H9 (cell line): ENCODE results near the gene PLBD1. TPM values are rescaled to one million over a fixed set of nuclear protein-coding genes. Genes with fewer than 3 reads are reported as not detected.

Experiments
- DNase-seq: peaks from one replicate; pipeline ENCODE4 v3.0.0-alpha.2; 2017
- H2AFZ ChIP-seq: one replicate; pipeline ENCODE4 v1.6.1; 2013; ENCODE audit warnings: mild to moderate bottlenecking, low read length, control low read depth, moderate library complexity
- H2AK5ac ChIP-seq: 2 replicates; pipeline ENCODE4 v1.6.1; 2013; ENCODE audit warnings: low read length, control low read depth, mixed read lengths; ENCODE audit not compliant: insufficient read length
- H2BK120ac ChIP-seq: one replicate; pipeline ENCODE4 v1.6.1; 2013; ENCODE audit warnings: low read depth, mild to moderate bottlenecking, low read length, control low read depth, inconsistent platforms; ENCODE audit not compliant: poor library complexity, severe bottlenecking
- H2BK12ac ChIP-seq: 2 replicates; pipeline ENCODE4 v1.6.1; 2013; ENCODE audit warnings: low read length, control low read depth, mixed read lengths, low read depth; ENCODE audit not compliant: insufficient read length
- H2BK15ac ChIP-seq: 2 replicates; pipeline ENCODE4 v1.6.1; 2013; ENCODE audit warnings: low read depth, low read length, control low read depth
- H2BK20ac ChIP-seq: one replicate; pipeline ENCODE4 v1.6.1; 2013; ENCODE audit warnings: low read depth, mild to moderate bottlenecking, low read length, control low read depth, inconsistent platforms; ENCODE audit not compliant: poor library complexity, severe bottlenecking
- H2BK5ac ChIP-seq: 2 replicates; pipeline ENCODE4 v1.6.1; 2013; ENCODE audit warnings: low read length, control low read depth, mixed read lengths; ENCODE audit not compliant: insufficient read length
- H3K14ac ChIP-seq: 2 replicates; pipeline ENCODE4 v1.6.1; 2013; ENCODE audit warnings: low read length, control low read depth; ENCODE audit not compliant: insufficient read depth
- H3K18ac ChIP-seq: 2 replicates; pipeline ENCODE4 v1.6.1; 2013; ENCODE audit warnings: low read depth, mild to moderate bottlenecking, mixed read lengths, low read length, control low read depth; ENCODE audit not compliant: insufficient read length
- H3K23ac ChIP-seq: 2 replicates; pipeline ENCODE4 v1.6.1; 2013; ENCODE audit warnings: low read length, control low read depth, mixed read lengths, low read depth; ENCODE audit not compliant: insufficient read length
- H3K23me2 ChIP-seq: 2 replicates; pipeline ENCODE4 v1.6.1; 2013; ENCODE audit warnings: low read depth, mild to moderate bottlenecking, mixed read lengths, low read length, control low read depth; ENCODE audit not compliant: insufficient read length, poor library complexity, severe bottlenecking
- H3K27ac ChIP-seq: 2 replicates; pipeline ENCODE4 v1.5.1; 2013; ENCODE audit warnings: low read length, control low read depth, mixed read lengths, low read depth; ENCODE audit not compliant: insufficient read length
- H3K27me3 ChIP-seq: 2 replicates; pipeline ENCODE4 v1.6.1; 2013; ENCODE audit warnings: low read length, control low read depth, inconsistent platforms; ENCODE audit not compliant: insufficient read depth
- H3K4ac ChIP-seq: 2 replicates; pipeline ENCODE4 v1.6.1; 2013; ENCODE audit warnings: low read depth, mild to moderate bottlenecking, control low read depth, inconsistent platforms, low read length, moderate library complexity
- H3K4me1 ChIP-seq: 2 replicates; pipeline ENCODE4 v1.6.1; 2013; ENCODE audit warnings: low read length, control low read depth, inconsistent platforms; ENCODE audit not compliant: insufficient read depth
- H3K4me2 ChIP-seq: 2 replicates; pipeline ENCODE4 v1.6.1; 2013; ENCODE audit warnings: low read length, control low read depth, mixed read lengths; ENCODE audit not compliant: insufficient read length, insufficient read depth
- H3K56ac ChIP-seq: 2 replicates; pipeline ENCODE4 v1.6.1; 2013; ENCODE audit warnings: low read depth, mild to moderate bottlenecking, mixed read lengths, low read length, control low read depth; ENCODE audit not compliant: insufficient read length
- H3K79me1 ChIP-seq: 2 replicates; pipeline ENCODE4 v1.6.1; 2013; ENCODE audit warnings: low read depth, mild to moderate bottlenecking, moderate library complexity, low read length, control low read depth, inconsistent platforms; ENCODE audit not compliant: insufficient read depth, poor library complexity, severe bottlenecking
- H3K79me2 ChIP-seq: 2 replicates; pipeline ENCODE4 v1.6.1; 2013; ENCODE audit warnings: low read length, control low read depth, inconsistent platforms; ENCODE audit not compliant: insufficient read depth
- H3K9ac ChIP-seq: 2 replicates; pipeline ENCODE4 v1.6.1; 2013; ENCODE audit warnings: low read length, control low read depth, mixed read lengths; ENCODE audit not compliant: insufficient read length; ENCODE audit errors: extremely low read depth
- H3K9me3 ChIP-seq: one replicate; pipeline ENCODE4 v1.6.1; 2013; ENCODE audit warnings: low read depth, low read length, inconsistent platforms; ENCODE audit not compliant: control insufficient read depth
- H3T11ph ChIP-seq: one replicate; pipeline ENCODE4 v1.6.1; 2013; ENCODE audit warnings: mild to moderate bottlenecking, low read length, control low read depth, inconsistent platforms
- H4K20me1 ChIP-seq: one replicate; pipeline ENCODE4 v1.6.1; 2013; ENCODE audit not compliant: control insufficient read depth, insufficient read length, insufficient read depth
- H4K5ac ChIP-seq: 2 replicates; pipeline ENCODE4 v1.6.1; 2013; ENCODE audit warnings: low read depth, mild to moderate bottlenecking, mixed read lengths, low read length, control low read depth; ENCODE audit not compliant: insufficient read length
- H4K8ac ChIP-seq: replicated peaks from 2 replicates; pipeline ENCODE4 v1.6.1; 2013; ENCODE audit warnings: low read length, control low read depth, mixed read lengths, low read depth; ENCODE audit not compliant: insufficient read length
- H4K91ac ChIP-seq: 2 replicates; pipeline ENCODE4 v1.6.1; 2013; ENCODE audit warnings: low read depth, mild to moderate bottlenecking, moderate library complexity, mixed read lengths, low read length, control low read depth; ENCODE audit not compliant: insufficient read length
- H3K27ac Mint-ChIP-seq, 3 experiments: 2 replicates in 2 of 3; 3 replicates in 1 of 3; pipeline ENCODE4 v1.8.0; 2020 to 2021; ENCODE audit warnings: mixed read lengths in 3 of 3, mild to moderate bottlenecking in 1 of 3, moderate library complexity in 1 of 3
- H3K27me3 Mint-ChIP-seq: 2 replicates; pipeline ENCODE4 v1.8.0; 2021; ENCODE audit warnings: low read depth, mild to moderate bottlenecking, moderate library complexity, mixed read lengths
- H3K36me3 Mint-ChIP-seq, 3 experiments: 2 replicates in 2 of 3; 3 replicates in 1 of 3; pipeline ENCODE4 v1.8.0; 2020 to 2021; ENCODE audit warnings: low read depth in 3 of 3, mixed read lengths in 3 of 3; ENCODE audit not compliant: insufficient read depth in 1 of 3
- H3K4me1 Mint-ChIP-seq, 2 experiments: 2 replicates each; pipeline ENCODE4 v1.8.0; 2020; ENCODE audit warnings: mixed read lengths in 2 of 2
- H3K4me3 Mint-ChIP-seq, 2 experiments: 2 replicates in 1 of 2; 3 replicates in 1 of 2; pipeline ENCODE4 v1.8.0; 2020 to 2021; ENCODE audit warnings: mild to moderate bottlenecking in 2 of 2, mixed read lengths in 2 of 2, moderate library complexity in 1 of 2
- H3K9me3 Mint-ChIP-seq, 2 experiments: 2 replicates in 1 of 2; 3 replicates in 1 of 2; pipeline ENCODE4 v1.8.0; 2020; ENCODE audit warnings: mild to moderate bottlenecking in 2 of 2, mixed read lengths in 2 of 2, moderate library complexity in 1 of 2
- CTCF ChIP-seq: fragments of 200-600 bp; sonication (generic); conservative IDR thresholded peaks from 3 replicates; pipeline ENCODE4 v1.8.0; 2021; ENCODE audit warnings: antibody characterized with exemption, mild to moderate bottlenecking
- WGBS: extraction: QIAGEN DNeasy Blood & Tissue Kit; methylation state at CpG from one replicate; pipeline ENCODE4 v1.1.7; 2013; ENCODE audit warnings: missing lambda C conversion rate, low lambda C conversion rate, mixed read lengths; ENCODE audit not compliant: insufficient read length; ENCODE audit errors: extremely low coverage; 5-methylcytosine and 5-hydroxymethylcytosine counted together
- total RNA-seq: library from RNA; stranded (reverse); gene quantifications from 2 replicates; pipeline ENCODE4 v1.2.1, GENCODE V29; 2021

Gene PLBD1
- total RNA-seq, 1 experiment from 2014 or later: 15.5 TPM

GRCh38 chr12:14575585-14575984 is 7.9 kb upstream of the PLBD1 start:
- Histone ChIP-seq H3T11ph (no peak overlapping the region), H3K4me1 (peaks cover 2% of the 10 kb centered on the region; the same call in 1 of the 2 replicates), H3K79me1 (no peaks in the 10 kb centered on the region), H3K23ac (no peak overlapping the region), H2BK20ac (no peak overlapping the region), H4K5ac (no peak overlapping the region), H3K4me2 (no peak overlapping the region), H3K23me2 (no peaks in the 10 kb centered on the region), H4K91ac (no peak overlapping the region), H4K20me1 (no peaks in the 10 kb centered on the region), H3K27ac (no peak overlapping the region), H3K56ac (no peak overlapping the region), H2BK120ac (no peak overlapping the region), H3K9me3 (no peaks in the 10 kb centered on the region), H4K8ac (no peak overlapping the region), H3K14ac (no peak overlapping the region), H3K18ac (no peak overlapping the region), H3K79me2 (no peaks in the 10 kb centered on the region), H3K27me3 (no peaks in the 10 kb centered on the region), H2BK12ac (no peak overlapping the region), H2BK15ac (no peak overlapping the region), H3K9ac (no peak overlapping the region), H2AK5ac (no peak overlapping the region), H2BK5ac (no peak overlapping the region), H2AFZ (no peak overlapping the region), H3K4ac (no peak overlapping the region)
- no peak overlapping the region for H3K4me3 Mint-ChIP-seq
- TF ChIP-seq CTCF: no peak
- no peak overlapping the region for H3K27ac Mint-ChIP-seq
- no CpG with 5 or more reads among the region's 1 CpG for WGBS
- no peaks in the 10 kb centered on the region for H3K9me3 Mint-ChIP-seq
- H3K4me1 Mint-ChIP-seq: peaks cover under 1 to 3% of the 10 kb centered on the region in 2 experiments; a peak in 2 of 4 replicates
- H3K27me3 Mint-ChIP-seq: no peaks in the 10 kb centered on the region
- no peak for DNase-seq
- no peaks in the 10 kb centered on the region; a peak in 1 of 7 replicates for H3K36me3 Mint-ChIP-seq
